Measurements from ENCODE around the gene CDH19. TPM values are rescaled to one million over a fixed set of nuclear protein-coding genes. Genes with fewer than 3 reads are reported as not detected.
A peak's percentile ranks its signal among the peaks of the same experiment; 100 is the strongest.

The CDH19 gene
- total RNA-seq, 1 donor from 2014 or later, result 18.4 TPM

DNA sequence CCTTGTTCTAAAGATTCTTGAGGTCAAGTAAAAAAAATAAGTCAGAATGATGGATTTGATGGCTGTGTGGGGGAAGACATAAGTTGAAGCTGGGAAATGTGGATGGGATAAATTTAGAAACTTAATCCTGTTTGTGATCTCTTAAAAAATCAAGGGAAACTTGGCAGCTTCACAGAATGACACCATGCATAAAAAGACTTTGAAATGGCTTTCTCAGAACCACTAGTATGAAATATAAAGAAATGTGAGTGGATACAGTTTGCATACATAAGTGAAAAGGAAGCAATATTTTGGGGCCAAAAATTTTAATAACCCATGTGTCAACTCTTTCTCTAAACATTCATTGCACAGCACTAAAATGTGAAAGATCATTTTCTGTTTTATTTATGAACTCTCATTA is 21.7 kb downstream of the CDH19 start:
- intact Hi-C loops (cut with DNase I), result no loop called here
- ATAC-seq (ENCODE audit: poor library complexity), result no peak
- no peak for DNase-seq

- ATAC-seq (ENCODE audit: poor library complexity) (no peak), DNase-seq (no peak)
- intact Hi-C loops (cut with DNase I), result no loop called here
These were observed 28.6 kb downstream of the CDH19 start for GRCh38 chr18:66575263-66575662.

GRCh38 chr18:66571845-66572244 is 32.0 kb downstream of the CDH19 start:
- DNase-seq (no peak), ATAC-seq (ENCODE audit: poor library complexity) (no peak)
- intact Hi-C loops (cut with DNase I), result no loop called here

DNA sequence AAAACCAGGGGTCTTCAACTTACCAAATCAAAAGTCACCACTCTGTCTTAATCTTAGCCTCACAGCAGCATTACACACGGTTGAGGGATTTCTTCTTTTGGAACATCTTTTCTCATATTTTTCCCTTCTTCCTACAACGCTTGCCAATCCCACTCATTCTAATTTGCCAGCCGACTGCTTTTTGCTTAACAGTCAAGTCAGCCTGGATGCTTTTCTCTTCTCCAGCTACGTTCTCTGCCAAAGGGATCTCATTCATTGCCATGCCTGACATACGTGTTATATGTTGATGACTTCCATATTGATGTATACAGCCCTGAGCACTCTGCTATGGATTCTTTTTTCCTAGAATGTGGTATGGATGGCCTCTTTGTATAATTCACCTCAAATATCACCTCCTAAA is 37.3 kb downstream of the CDH19 start:
- DNase-seq (no peak), ATAC-seq (ENCODE audit: poor library complexity) (no peak)
- intact Hi-C loops (cut with DNase I), result no loop called here

- ATAC-seq (ENCODE audit: poor library complexity) (no peak), DNase-seq (no peak)
- intact Hi-C loops (cut with DNase I), result no loop called here
These were observed 39.7 kb downstream of the CDH19 start for GRCh38 chr18:66564236-66564635.

GRCh38 chr18:66562279-66562678 is 41.6 kb downstream of the CDH19 start:
- intact Hi-C loops (cut with DNase I), result no loop called here
- ATAC-seq (ENCODE audit: poor library complexity), result no peak
- no peak for DNase-seq

- intact Hi-C loops (cut with DNase I), result no loop called here
- DNase-seq, result no peak
- peak; percentile 22 for ATAC-seq (ENCODE audit: poor library complexity)
These were observed 43.8 kb downstream of the CDH19 start for GRCh38 chr18:66560094-66560493.

GRCh38 chr18:66558773-66559172 is 45.1 kb downstream of the CDH19 start:
- ATAC-seq (ENCODE audit: poor library complexity), result no peak
- intact Hi-C loops (cut with DNase I), result loop anchor here (5.0 kb wide), 1 partner anchor 189 kb away; no protein-coding TSS in a partner anchor
- DNase-seq, result no peak

DNA sequence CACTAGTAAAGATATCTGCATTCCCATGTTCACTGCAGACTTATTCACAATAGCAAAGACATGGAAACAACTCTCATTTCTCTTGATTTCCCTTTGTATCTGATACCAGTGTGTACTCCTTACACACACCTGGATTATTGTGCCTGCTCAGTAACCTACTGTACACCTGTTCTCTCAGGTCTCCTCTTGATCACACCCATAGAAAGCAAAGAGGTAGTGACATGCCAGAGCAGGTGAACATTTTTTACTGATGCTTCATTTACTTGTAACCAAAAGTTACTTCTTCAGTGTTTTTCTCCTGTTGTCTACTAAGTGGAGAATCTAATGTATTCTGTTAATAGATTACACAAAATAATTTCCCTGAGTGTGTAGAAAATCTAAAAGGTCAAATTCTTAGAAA is 46.8 kb downstream of the CDH19 start:
- no peak for ATAC-seq (ENCODE audit: poor library complexity)
- no peak for DNase-seq
- intact Hi-C loops (cut with DNase I), result loop anchor here (5.0 kb wide), 1 partner anchor 190 kb away; no protein-coding TSS in a partner anchor

DNA sequence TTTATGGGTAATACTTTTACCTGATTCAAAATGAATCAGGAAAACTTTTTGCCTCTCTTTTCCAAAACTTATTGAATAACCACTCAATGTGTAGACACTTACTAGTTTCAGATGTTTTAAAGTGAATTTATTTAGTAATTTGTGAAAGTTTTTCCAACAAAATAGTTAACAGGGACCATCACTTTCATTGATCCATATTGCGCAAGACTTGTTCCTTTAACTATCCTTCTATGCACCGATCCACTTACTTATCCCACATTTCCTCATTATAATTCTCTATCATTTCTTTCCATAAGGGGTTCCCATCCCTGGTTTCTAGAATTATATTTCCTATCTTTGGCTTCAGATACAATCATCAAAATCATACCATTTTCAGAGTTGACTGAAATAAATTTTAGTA is 48.3 kb downstream of the CDH19 start:
- DNase-seq (no peak), ATAC-seq (ENCODE audit: poor library complexity) (no peak)
- intact Hi-C loops (cut with DNase I), result loop anchor here (5.0 kb wide), 1 partner anchor 192 kb away; no protein-coding TSS in a partner anchor

DNA sequence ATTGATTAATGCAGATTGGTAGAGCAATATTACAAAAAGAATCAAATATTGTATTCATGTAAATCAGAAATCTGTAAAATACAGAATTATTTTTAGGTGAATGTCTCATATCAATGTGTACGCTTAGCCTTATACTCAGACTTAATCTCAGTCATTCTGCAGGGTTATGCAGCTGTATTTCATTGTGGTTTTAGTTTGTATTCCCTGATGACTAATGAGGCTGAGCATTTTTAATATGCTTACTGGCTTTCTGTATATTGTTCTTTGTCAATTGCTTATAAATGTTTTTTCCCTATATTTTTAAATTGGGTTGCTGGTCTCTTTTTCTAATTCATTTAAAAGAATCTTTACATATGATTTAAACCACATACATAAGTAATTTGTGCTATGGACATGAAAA is 50.1 kb downstream of the CDH19 start:
- DNase-seq, result no peak
- ATAC-seq (ENCODE audit: poor library complexity), result no peak
- intact Hi-C loops (cut with DNase I), result no loop called here

- DNase-seq, result no peak
- intact Hi-C loops (cut with DNase I), result no loop called here
- no peak for ATAC-seq (ENCODE audit: poor library complexity)
These were observed 53.5 kb downstream of the CDH19 start for GRCh38 chr18:66550366-66550765.

DNA sequence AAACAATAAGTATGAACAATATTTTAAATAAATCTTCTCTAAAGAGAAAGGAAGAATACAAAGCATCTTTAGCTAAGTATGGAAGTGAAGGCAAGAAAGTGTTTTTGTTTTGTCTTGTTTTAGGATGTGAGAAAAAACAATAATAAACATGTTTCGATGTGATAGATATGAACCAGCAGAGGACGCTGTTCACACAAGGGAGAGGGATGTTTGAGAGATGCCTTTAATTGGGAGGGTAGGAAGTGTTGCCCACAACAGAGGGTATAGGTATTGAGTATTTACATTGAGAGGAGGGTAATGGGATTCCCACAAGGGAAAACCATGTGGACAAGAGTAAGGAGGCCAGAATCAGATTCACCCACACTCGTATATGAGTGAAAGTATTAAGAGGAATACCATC is 55.1 kb downstream of the CDH19 start:
- intact Hi-C loops (cut with DNase I), result no loop called here
- DNase-seq, result no peak

DNA sequence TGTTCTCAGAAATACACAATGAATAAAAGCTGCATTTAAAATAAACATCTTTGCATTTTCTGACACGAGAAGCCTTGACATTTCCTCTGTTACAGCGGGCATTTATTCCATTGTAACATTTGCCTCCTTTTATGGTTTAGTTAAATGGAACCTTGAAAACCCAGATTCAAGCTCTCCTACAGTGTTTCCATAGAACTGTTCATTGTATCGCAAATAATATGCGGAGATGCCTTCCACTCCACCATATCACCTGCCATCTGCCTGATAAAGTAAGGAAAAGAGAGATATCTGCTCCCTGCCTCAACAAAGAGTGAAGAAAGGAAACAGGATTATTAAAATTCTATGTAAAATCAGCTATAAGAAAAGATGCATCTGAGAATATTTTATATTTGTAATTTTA is 69.8 kb downstream of the CDH19 start:
- ATAC-seq (ENCODE audit: poor library complexity) (no peak), DNase-seq (no peak)
- intact Hi-C loops (cut with DNase I), result no loop called here

More for the DNA sequence above, 55.1 kb downstream of the CDH19 start:
- ATAC-seq (ENCODE audit: poor library complexity), result no peak

GRCh38 chr18:66533693-66534092 is 70.2 kb downstream of the CDH19 start:
- DNase-seq (no peak), ATAC-seq (ENCODE audit: poor library complexity) (no peak)
- intact Hi-C loops (cut with DNase I), result no loop called here

- intact Hi-C loops (cut with DNase I), result no loop called here
- ATAC-seq (ENCODE audit: poor library complexity), result no peak
These were observed 80.5 kb downstream of the CDH19 start for GRCh38 chr18:66523219-66523991.

GRCh38 chr18:66513996-66514395 is 89.9 kb downstream of the CDH19 start:
- ATAC-seq (ENCODE audit: poor library complexity) (no peak), DNase-seq (no peak)
- intact Hi-C loops (cut with DNase I), result no loop called here

More at GRCh38 chr18:66523219-66523991, 80.5 kb downstream of the CDH19 start:
- DNase-seq, result no peak

DNA sequence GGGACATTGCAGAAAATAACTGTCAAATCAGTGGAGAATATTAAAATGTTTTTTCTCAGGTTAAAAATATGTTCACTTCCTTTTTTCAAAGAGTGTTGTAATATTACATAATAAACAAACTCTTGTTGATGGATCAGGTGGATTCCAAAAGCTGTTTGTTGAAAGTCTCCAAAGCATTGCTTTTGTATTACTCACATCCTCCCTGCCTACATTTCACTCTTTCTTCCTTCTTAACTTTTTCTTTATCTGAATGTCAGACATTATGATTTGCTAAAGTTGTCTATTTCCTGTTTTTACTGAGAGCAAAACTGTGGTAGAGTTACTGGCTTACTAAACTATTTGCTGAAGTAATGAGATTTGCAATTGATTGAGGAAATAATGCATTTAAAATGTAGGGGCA is 92.1 kb downstream of the CDH19 start:
- intact Hi-C loops (cut with DNase I), result no loop called here
- DNase-seq, result no peak
- no peak for ATAC-seq (ENCODE audit: poor library complexity)

DNA sequence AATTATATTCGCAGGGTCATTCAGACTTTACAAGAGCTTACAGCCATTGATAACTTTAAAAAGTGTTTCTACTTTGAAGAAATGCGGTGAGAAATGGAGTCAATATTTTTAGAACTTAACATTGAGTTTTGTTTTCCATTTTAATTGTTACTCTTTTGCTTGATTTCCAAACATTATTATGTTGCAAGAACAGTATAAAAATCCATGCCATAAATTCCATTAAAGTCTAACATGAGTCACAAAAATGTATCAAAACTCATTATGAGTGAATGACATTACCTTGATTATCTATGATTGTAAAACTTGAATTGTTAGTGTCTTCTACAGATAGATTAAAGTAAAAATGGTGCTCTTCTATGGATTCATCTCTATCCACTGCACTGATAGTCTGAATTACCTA is 92.6 kb downstream of the CDH19 start:
- DNase-seq (no peak), ATAC-seq (ENCODE audit: poor library complexity) (no peak)
- intact Hi-C loops (cut with DNase I), result no loop called here

GRCh38 chr18:66510357-66511045 is 93.4 kb downstream of the CDH19 start:
- intact Hi-C loops (cut with DNase I), result no loop called here
- no peak for DNase-seq
- ATAC-seq (ENCODE audit: poor library complexity), result no peak
